Fibroblast of skin of back (primary cell): ENCODE results near the gene FBXO39. TPM values are rescaled to one million over a fixed set of nuclear protein-coding genes. Genes with fewer than 3 reads are reported as not detected.
"Not testable (repeated sequence)": the region's sequence is repeated elsewhere in the genome, so short reads cannot be mapped to it uniquely, and the experiment has no call there.

Source experiments
- DNase-seq: peaks from one replicate; pipeline ENCODE4 v3.0.0-alpha.2; 2013
- polyA plus RNA-seq, 2 experiments: library from polyadenylated mRNA; unstranded; fragments of 120-200 nt; gene quantifications; one replicate each; pipeline ENCODE4 v1.2.1, GENCODE V29; 2013; ENCODE audit not compliant: insufficient read length in 2 of 2

The FBXO39 gene
- polyA plus RNA-seq (2013, experiment 1 of 2; ENCODE audit: insufficient read length), result 0.07 TPM
- polyA plus RNA-seq (2013, experiment 2 of 2; ENCODE audit: insufficient read length), result not detected

DNA sequence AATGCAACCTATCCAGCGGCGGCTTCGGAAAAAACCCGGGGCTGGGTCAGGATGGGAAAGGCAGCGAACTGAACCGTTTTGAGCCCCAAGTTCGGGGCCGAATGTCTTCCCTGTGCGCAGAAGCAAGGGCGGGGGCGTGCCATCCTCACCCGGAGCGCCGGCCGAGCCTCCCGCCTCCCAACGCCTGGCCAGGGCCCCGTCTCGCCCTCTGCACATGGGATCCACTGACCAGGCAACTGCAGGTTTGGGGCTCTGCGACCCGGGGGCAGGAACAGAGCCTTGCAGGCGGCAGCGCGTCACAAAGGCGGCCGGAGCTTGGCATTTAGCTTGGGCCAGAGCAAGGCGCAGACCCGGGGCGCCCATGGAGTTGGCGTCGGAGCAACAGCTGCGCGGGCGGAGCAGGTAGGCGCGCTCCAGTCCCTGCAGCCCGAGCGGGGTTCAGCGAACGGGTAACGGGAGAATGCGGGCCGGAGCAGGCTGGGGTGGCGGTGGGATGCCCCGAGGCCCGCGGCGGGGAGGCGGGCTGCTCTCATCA lies at the start of gene FBXO39:
Gene FBXO39, plus strand, starts transcription at position 345 of the 535 bp plus-strand sequence. CDS start 3,654 bp downstream, outside the sequence.
- DNase-seq, result no peak

DNA sequence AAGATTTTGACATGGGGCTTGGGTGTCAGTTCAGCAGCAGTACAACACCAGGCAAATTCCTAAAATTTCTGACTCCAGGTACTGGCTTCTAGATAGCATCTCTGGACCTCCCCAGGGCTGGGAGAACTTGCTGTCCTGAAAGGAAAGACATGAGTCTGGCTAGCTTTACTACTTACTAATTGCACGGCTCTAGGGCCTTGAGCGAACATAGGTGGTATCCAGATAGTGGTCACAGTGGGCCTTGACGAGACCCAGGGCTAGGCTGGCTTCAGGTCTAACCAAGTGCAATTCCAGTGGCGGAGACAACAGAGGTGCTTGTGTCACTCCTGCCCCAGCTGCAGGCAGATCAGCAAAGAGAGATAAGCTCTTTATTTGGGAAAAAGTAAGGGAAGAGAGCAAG lies 46.5 kb upstream of the FBXO39 start:
- no peak for DNase-seq

DNA sequence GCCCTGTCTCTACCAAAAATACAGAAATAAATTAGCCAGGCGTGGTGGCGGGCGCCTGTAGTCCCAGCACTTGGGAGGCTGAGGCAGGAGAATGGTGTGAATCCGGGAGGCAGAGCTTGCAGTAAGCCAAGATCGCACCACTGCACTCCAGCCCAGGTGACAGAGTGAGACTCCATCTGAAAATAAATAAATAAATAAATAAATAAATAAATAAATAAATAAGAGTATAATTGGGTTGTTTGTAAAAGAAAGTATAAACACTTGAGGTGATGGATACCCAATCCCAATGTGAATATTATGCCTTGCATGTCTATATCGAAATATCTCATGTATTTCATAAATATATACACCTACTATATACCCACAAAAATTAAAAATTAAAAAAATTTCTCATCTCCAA lies 29.4 kb upstream of the FBXO39 start:
- DNase-seq, result not testable (repeated sequence)

DNA sequence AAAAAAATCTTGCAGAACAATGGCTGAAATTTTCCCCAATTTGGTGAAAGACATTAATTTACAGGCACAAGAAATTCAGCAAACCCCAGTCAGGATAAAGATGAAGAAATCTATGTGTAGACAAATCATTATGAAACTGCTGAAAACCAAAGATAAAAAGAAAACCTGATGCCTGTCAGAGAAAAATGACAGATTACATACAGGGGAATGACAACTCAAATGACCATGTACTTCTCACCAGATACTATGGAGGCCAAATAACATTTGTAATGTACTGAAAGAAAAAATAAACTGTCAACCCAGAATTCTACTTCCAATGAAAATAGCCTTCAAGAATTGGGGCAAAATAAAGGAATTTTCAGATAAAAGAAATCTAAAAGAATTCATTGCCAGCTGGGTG lies 27.4 kb upstream of the FBXO39 start:
- no peak for DNase-seq

DNA sequence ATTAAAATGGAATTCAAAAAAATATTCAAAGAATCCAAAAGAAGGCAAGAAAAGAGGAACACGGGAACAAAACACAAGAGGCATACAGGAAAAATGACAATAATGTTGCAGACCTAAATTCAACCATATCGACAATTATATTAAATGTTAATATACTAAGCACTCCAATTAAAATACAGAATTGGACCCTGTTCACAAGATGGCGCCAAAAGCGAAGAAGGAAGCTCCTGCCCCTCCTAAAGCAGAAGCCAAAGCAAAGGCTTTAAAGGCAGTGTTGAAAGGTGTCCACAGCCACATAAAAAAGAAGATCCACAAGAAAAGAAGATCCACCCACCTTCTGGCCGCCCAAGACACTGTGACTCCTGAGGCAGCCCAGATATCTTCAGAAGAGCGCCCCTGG lies 26.5 kb upstream of the FBXO39 start:
- peak; percentile 31 for DNase-seq

DNA sequence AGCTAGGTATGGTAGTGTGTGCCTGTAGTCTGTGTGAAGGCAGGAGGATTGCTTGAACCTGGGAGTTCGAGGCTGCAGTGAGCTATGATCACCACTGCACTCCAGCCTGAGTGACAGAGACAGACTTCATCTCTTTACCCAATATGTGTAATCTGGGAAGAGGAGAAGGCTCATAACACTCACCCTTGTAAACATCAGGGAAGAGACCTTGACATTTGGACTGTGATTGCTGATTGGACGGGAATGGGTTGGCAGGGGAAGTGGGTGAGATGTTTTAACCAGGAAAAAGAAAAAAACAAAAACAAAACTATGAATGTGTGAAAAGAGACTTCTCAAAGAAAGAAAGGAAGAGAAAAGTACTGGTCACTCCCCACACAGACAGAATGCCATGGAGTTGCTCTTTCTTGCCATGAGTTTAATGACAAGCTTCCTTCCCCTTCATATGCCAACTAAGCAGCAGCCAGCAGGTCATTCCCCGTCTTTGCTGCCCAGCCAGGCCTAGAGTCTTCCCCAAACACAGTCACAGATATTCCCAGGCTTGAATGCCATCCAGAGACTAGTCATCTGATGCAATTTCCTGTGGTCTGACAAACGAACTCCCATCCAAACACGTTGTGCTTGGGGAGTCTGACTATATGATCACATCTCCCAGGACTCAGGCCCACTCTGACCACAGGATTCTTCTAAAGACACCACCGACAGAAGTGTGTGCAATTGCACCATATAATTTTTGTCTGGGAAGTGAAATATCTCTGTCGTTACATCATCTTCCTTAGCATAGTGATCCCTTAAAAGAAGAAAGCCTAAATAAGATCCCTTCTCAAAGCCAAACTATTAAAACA lies 23.7 kb upstream of the FBXO39 start:
- DNase-seq, result peak; percentile 100

DNA sequence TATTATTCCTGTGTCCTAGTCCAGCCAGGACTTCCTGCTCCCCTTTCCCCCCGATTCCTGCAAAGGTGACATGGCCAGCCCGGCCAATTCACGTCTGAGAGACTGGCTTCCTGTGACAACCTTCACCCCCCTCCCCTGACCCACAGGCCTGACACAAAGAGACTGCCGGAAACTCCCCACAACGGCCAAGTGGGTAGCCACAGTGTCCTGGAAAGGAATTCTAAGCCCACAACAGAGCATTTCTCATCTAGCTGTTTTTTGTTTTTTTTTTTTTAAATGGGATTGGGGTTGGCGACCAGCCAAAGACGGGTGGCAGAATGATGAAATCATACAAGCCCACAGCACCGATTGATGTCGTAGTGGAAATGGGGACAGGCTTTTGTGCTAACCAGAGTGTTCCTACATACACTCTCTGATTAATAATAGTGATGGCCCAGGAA lies 23.0 kb upstream of the FBXO39 start:
- DNase-seq, result peak; percentile 97

DNA sequence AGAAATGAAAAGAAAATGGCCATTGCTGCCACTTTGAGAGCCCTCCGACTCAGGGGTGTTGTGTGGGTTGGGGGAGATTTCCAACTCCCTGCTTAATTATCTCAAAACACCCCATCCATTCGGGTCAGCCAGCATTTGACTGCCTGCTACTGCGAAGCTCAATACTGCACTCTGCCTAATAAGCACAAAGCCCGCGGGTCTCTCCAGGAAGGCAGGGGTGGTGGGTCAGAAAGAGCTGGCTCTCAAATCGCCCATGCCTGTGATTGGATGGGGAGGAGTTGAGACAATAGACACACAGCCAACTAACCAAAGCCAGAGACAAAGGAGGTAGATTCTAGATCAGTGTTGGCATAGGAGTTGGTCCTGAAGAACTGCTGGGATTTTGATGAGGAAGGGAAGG lies 22.5 kb upstream of the FBXO39 start:
- peak; percentile 45 for DNase-seq

DNA sequence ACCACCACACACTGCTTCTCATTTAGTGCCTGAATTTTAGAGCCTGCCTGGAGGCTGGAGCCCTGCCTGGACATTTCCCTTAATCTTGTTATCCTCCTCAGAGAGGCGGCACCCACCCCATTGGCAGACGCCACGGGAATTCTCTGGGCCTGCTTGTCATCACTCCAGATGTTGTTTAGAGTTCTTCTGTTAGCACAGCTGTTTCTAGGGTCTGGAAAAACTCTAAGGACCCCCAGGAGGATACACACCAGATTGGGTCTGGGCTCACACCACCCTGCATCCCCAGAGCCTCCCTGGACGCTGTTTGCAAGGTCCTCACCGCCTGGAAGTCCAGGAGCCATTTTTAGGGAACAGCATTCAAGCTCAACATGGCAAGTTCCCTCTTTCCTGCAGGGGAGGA lies 20.7 kb upstream of the FBXO39 start:
- DNase-seq, result peak; percentile 37

DNA sequence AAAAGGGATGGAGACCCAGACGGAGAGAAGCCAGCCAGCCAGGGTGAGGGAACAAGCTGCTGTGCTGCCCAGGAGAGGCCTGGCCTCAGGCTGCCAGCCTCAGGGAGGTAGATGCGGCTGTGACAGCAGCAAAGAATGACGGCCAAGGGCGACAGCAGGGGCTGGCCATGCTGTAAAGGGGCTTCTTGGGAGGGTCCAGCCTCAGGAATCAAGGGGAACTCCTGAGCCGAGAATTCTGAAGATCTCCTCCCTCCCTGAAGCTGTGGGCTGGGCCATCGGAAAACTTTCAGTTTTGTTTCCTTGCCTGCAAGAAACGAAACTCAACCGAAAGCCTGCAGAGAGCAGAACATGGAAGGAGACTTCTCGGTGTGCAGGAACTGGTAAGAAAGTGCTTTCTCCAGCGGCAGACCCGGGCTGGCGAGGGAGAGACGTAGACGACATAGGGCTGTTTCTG lies 20.3 kb upstream of the FBXO39 start, which contains the start of gene XAF1:
Gene XAF1, plus strand, starts transcription at position 316 of the 454 bp plus-strand sequence. Its CDS starts 33 bp downstream, at position 349.
- DNase-seq, result peak; percentile 58

DNA sequence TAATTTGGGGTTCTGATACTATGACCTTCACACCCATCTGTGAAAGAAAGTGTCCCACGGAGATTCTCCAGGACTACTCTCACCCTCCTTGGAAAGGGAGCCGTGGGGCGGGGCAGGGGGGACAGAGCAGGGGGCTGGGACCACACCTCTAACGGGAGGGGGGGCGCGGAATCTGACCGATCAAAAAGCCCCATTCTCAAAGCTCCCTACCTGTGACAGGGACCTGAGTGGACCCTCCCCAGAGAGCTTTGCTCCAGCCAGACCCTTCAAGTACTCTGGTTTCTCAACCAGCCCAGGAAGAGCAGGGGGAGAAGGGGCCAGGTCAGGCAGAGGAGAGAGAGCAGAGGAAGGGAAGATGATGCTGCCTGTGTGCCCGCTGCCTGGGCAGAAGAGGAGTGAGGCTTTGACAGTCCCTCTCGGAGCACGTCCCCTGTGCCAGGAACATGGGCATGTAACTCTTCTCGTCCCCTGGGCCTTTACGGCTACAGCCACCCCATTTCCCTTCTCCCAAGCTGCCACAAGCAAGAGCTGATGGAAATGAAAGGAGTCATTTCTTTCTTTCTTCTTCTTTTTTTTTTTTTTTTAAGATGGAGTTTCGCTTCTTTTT lies 19.5 kb upstream of the FBXO39 start:
- DNase-seq, result no peak

DNA sequence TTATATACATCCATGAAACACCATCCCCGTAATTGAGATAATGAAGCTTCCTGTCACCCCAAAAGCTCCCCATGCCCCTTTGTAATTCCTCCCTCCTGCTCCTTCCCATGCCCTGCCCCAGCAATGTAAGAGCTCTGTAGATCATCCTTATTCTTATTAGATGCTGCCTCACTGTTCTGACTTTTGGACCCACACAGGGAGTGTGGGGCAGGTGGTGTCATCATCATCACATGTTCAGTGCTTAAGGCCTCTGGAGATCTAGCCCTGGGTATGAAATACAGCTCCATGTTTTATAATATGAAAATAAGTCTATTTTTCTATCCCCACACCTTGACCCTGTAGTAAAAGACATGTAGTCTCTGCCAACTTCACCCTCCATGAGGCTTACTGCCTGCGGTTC lies 18.3 kb upstream of the FBXO39 start:
- DNase-seq, result no peak

DNA sequence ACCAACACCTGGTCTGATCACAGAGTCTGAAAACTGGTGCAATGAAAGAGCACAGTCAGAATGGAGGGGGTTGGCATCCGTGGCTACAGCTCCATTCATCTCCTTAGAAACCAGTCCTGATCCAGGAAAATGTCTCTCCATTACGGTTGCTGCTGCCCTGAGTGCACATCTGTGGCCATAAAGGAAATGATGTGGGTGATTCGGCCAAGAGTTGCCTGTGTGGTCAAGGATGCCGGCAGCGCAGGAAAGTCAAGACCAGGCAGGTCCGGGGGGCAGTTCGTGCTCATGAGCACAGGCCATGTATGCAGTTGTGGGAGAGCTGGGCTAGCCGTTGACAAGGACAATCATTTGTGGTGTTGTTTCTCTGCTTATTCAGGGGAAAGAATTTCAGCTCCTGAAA lies 14.2 kb upstream of the FBXO39 start:
- DNase-seq, result no peak

DNA sequence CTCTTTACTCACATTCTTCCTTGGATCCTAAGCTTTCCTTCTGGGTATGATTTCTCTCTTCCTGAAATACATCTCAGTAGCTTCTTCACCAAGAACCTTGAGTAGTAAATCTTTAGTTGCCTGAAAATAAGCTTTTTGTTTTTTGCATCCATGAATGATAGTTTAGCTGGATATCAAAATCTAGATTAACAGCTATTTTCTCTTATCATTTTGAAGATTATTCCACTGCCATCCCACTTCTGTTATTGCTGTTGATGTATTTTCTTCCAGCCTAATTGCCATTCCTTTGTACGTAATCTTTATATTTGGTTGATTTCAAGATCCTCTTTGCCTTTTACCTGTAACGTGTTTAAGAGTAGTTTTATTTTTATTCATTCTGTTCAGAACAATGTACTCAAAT lies 7.6 kb upstream of the FBXO39 start:
- DNase-seq, result no peak

DNA sequence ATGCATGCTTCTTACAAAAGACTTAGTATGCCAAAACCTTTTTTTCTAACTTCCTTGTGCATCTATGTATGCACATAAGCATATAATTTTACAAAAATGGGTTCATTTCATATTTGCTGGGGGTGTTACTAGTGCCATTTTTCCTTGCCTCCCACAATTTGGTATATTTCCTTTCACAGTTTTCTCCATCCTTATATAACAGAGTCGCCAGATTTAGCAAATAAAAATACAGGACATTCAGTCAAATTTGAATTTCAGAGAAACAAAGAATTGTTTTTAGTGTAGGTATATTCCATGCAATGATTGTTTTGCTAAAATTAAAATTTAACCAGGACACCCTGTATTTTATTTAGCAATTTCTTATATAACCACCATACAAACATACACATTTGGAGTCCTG lies 4.0 kb upstream of the FBXO39 start:
- no peak for DNase-seq

DNA sequence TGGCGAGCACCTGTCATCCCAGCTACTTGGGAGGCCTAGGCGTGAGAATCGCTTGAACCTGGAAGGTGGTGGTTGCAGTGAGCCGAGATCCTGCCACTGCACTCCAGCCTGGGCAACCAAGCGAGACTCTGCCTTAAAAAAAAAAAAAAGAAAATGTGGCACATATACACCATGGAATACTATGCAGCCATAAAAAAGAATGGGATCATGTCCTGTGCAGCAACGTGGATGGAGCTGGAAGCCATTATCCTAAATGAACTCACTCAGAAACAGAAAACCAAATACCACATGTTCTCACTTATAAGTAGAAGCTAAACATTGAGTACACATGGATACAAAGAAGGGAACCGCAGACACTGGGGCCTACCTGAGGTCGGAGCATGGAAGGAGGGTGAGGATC lies 1.1 kb upstream of the FBXO39 start:
- DNase-seq, result not testable (repeated sequence)

DNA sequence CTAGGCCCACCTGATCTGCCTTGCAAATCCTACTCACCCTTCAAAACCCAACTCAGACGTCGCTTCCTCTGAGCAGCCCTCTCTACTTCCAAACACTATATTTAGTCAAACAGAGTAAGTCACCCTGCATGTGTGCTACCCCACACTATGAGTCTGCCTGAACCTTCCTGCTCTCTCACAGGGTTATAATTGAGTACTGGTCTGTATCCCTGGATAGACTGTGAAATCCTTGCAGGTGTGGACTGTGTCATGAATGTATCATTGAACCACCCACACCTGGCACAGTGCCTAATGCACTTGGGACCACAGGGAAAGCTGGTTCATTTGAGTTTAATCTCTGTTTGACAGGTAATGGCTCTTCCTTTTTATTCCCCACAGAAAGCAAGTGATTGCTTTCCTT lies 3.4 kb downstream of the FBXO39 start:
- DNase-seq, result no peak

DNA sequence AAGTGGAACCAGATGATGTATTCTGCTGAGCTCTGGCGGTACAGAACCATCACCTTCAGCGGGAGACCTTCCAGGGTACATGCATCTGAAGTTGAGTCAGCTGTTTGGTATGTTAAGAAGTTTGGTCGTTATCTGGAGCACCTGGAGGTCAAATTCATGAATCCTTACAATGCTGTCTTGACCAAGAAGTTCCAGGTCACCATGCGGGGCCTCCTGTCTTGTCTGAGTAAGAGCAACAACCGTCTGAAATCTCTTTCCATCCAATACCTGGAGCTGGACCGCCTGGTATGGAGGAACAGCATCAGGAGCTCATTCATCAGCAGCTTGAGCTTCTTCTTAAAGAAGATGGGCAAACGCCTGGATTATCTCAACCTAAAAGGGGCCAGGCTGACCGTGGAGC lies 4.0 kb downstream of the FBXO39 start:
- no peak for DNase-seq

DNA sequence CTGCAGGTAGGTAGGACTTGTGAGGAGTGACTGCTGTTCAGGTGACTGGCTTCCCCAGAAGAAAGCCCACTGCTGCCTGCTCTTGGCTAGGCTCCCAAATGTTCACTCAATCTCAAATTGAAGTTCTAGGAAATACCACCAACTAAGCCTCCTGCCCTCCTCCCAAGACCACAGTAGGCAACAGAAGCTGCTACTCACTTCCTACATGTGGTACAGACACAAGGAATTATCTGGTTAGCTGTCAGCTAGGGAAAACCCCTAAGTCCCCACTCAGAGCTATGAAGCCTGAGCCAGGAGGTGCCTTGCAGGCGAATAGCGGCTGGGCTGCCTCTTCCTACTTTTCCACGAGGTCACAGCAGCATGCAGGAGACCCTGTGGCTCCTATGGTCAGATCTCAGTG lies 4.9 kb downstream of the FBXO39 start:
- DNase-seq, result no peak

DNA sequence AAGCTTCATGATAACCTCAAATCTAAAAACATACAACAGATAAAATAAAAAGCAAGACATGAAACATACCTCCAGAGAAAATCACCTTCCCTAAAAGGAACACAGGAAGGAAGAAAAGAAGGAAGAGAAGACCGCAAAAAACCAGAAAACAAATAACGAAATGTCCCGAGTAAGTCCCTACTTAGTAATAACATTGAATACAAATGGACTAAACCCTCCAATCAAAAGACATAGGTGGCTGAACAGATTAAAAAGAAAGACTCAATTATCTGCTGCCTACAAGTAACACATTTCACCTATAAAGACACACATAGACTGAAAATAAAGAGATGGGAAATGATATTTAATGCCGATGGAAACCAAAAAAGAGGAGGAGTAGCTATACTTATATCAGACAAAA lies 6.2 kb downstream of the FBXO39 start:
- no peak for DNase-seq

DNA sequence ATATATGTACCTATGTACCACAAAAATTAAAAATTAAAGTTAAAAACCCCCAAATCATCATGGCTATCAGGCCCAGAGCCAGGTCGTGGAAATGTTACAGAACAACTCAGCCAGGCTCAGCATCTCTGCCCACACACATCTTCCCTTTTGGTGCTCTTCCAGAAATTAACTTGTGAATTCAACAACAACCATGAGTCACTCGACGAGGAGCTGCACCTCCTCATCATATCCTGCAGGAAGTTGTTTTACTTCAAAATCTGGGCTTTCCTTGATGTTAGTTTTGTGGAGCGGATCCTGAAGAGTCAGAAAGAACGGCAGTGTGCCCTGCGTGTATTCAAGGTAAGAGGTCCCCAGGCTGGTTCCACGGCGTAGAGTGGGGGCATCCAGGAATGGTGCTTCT lies 10.6 kb downstream of the FBXO39 start:
- DNase-seq, result peak; percentile 54

DNA sequence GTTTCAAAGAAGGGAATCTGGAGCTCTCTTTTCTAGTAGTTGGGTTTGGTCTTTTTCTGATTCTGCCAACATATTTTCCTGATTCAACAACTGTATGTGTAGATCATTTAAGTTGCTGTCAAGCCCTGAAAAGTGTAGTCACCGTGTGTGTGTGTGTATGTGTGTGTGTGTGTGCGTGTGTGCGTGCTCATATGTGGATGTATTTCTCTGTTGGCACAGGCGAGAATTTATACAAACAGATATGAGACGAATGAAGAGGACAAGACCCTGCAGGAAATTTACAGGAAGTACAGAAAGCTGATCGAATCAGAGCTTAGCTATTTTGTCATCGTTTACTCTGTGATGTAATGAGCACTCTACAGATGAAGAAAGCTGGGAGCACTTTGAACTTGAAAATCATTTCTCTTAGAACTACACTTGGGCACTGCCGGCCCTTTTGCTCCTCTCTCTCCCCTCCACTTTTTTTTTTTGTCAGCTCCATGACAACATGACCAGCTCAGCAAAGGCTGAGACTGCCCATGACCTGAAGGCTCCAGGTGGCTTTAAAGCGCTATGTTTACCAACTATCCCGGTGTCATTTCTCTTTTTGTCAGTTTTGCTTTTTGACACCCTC lies 11.2 kb downstream of the FBXO39 start:
- peak; percentile 7 for DNase-seq

DNA sequence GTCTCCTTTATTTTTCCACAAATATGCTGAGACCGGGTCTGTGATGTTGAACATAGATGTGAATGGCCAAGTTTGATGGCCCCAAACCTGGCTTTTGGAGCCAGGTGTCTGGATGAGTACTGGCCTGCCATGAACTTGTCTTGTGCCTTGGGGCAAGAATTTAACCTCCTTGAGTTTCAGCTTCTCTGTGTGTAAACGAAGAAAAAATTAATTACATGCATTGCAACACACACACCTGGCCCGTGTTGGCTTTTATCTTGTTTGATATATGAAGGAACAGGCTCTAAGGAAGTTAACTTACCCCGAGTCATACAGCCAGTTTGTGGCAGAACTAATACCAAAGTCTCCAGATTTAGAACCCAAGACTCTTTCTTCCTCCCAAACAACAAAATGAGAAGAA lies 13.1 kb downstream of the FBXO39 start:
- DNase-seq, result no peak
